GM12878 (cell line): ENCODE measurements around the gene DCTN2.

Experiments used
- CREB1 ChIP-seq: IDR thresholded peaks from 2 replicates; pipeline ENCODE4 v1.6.1; 2012; ENCODE audit warnings: low read depth, mild to moderate bottlenecking, inconsistent platforms
- SPI1 ChIP-seq: IDR thresholded peaks from 2 replicates; pipeline ENCODE4 v1.6.1; 2011; ENCODE audit warnings: low read depth, mild to moderate bottlenecking, low read length, moderate library complexity, borderline replicate concordance; ENCODE audit not compliant: insufficient read depth
- TF ChIP-seq, protein P1 (sequence below), 3 experiments: IDR thresholded peaks in 2 of 3; conservative IDR thresholded peaks in 1 of 3; 2 replicates each; pipeline ENCODE4 v1.5.1; 2011; ENCODE audit warnings: low read depth in 3 of 3, low read length in 3 of 3, mild to moderate bottlenecking in 3 of 3, control low read depth in 2 of 3, moderate library complexity in 2 of 3, inconsistent platforms in 1 of 3, mixed read lengths in 1 of 3; ENCODE audit not compliant: control insufficient read depth in 2 of 3, insufficient read depth in 1 of 3; ENCODE audit errors: extremely low read depth in 1 of 3
- TF ChIP-seq, protein P2 (sequence below): IDR thresholded peaks from 2 replicates; pipeline ENCODE4 v1.6.1; 2011; ENCODE audit warnings: borderline replicate concordance, low read depth, mild to moderate bottlenecking, moderate library complexity, mixed read lengths, low read length; ENCODE audit not compliant: insufficient read depth; ENCODE audit errors: extremely low read length

DNA sequence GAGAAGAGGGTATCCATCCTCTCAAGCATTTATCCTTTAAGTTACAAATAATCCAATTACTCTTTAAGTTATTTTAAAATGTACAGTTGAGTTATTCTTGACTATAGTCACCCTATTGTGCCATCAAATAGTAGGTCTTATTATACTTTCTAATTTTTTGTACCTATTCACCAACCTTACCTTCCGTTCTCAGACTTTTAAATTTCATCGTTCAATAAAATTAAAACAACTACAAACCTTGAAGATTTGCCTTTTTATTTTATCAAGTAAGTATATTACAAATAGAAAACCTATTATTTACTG is 972 bp upstream of the DCTN2 start:
- no peak for TF ChIP-seq CREB1
- no peak for TF ChIP-seq SPI1
- TF ChIP-seq, protein P1, sequence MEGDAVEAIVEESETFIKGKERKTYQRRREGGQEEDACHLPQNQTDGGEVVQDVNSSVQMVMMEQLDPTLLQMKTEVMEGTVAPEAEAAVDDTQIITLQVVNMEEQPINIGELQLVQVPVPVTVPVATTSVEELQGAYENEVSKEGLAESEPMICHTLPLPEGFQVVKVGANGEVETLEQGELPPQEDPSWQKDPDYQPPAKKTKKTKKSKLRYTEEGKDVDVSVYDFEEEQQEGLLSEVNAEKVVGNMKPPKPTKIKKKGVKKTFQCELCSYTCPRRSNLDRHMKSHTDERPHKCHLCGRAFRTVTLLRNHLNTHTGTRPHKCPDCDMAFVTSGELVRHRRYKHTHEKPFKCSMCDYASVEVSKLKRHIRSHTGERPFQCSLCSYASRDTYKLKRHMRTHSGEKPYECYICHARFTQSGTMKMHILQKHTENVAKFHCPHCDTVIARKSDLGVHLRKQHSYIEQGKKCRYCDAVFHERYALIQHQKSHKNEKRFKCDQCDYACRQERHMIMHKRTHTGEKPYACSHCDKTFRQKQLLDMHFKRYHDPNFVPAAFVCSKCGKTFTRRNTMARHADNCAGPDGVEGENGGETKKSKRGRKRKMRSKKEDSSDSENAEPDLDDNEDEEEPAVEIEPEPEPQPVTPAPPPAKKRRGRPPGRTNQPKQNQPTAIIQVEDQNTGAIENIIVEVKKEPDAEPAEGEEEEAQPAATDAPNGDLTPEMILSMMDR (IDR thresholded peaks at IDR 0.05 in 2 of 3, conservative IDR thresholded peaks at IDR 0.05 in 1 of 3; ENCODE audit: control insufficient read depth in 2 of 3, extremely low read depth in 1 of 3, insufficient read depth in 1 of 3, low read depth in 3 of 3, low read length in 3 of 3), result no peak
- TF ChIP-seq, protein P2, sequence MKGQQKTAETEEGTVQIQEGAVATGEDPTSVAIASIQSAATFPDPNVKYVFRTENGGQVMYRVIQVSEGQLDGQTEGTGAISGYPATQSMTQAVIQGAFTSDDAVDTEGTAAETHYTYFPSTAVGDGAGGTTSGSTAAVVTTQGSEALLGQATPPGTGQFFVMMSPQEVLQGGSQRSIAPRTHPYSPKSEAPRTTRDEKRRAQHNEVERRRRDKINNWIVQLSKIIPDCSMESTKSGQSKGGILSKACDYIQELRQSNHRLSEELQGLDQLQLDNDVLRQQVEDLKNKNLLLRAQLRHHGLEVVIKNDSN, result no peak
